Fibroblast of pulmonary artery (primary cell): ENCODE measurements around the gene GPR153.
A peak's percentile ranks its signal among the peaks of the same experiment; 100 is the strongest.

ENCODE experiments used
- DNase-seq: peaks from one replicate; pipeline ENCODE4 v3.0.0-alpha.2; 2010; ENCODE audit warnings: low read depth
- H3K4me3 ChIP-seq: replicated peaks from 2 replicates; pipeline ENCODE4 v1.5.1; 2011; ENCODE audit warnings: low read depth, mild to moderate bottlenecking, control low read depth, low read length, moderate library complexity
- TF ChIP-seq, protein P1 (sequence below): IDR thresholded peaks from 2 replicates; pipeline ENCODE4 v1.5.1; 2011; ENCODE audit warnings: mild to moderate bottlenecking, control low read depth, low read length, inconsistent platforms; ENCODE audit errors: missing control alignments

GPR153 gene

DNA sequence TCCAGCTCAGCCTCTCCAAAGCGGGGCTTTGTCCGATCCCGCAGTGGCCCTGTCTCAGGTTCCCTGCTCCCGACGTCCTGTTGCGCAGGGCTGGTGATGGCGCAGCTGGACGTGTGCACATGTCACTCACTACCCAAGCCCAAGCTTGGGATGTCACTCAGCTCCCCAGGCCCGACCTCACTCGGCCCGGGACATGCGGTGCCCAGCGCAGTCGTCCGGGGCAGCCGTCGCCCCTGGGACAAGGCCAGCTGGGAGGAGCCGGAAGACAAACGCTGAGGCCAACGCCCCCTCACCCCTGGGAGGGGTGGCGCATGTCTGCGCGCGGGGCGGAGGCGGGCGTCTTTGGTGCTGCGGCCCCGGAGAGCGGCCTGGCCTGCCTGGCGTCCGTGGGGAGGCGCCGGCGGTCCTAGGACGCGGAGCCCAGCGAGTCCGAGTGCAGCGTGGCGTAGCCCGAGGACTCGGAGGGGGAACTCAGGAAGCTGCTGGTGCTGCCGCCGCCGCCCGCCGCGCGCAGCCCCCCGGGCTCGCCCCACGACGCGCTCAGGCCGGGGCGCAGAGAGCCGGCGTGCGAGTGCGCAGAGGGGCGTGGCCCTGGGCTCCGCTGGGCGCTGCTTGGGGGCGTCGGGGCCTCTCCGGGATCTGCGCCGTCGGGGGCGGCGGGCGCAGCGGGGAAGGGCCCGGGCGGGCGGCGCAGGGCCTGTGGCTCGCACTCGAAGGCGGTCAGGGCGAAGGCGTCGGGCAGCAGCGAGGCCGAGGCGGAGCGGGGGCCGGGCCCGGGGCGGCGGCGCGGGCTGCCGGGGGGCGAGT is 11.8 kb downstream of the GPR153 start:
- H3K4me3 ChIP-seq: no peak overlapping the region
- TF ChIP-seq, protein P1, sequence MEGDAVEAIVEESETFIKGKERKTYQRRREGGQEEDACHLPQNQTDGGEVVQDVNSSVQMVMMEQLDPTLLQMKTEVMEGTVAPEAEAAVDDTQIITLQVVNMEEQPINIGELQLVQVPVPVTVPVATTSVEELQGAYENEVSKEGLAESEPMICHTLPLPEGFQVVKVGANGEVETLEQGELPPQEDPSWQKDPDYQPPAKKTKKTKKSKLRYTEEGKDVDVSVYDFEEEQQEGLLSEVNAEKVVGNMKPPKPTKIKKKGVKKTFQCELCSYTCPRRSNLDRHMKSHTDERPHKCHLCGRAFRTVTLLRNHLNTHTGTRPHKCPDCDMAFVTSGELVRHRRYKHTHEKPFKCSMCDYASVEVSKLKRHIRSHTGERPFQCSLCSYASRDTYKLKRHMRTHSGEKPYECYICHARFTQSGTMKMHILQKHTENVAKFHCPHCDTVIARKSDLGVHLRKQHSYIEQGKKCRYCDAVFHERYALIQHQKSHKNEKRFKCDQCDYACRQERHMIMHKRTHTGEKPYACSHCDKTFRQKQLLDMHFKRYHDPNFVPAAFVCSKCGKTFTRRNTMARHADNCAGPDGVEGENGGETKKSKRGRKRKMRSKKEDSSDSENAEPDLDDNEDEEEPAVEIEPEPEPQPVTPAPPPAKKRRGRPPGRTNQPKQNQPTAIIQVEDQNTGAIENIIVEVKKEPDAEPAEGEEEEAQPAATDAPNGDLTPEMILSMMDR: no peak
- no peak for DNase-seq

DNA sequence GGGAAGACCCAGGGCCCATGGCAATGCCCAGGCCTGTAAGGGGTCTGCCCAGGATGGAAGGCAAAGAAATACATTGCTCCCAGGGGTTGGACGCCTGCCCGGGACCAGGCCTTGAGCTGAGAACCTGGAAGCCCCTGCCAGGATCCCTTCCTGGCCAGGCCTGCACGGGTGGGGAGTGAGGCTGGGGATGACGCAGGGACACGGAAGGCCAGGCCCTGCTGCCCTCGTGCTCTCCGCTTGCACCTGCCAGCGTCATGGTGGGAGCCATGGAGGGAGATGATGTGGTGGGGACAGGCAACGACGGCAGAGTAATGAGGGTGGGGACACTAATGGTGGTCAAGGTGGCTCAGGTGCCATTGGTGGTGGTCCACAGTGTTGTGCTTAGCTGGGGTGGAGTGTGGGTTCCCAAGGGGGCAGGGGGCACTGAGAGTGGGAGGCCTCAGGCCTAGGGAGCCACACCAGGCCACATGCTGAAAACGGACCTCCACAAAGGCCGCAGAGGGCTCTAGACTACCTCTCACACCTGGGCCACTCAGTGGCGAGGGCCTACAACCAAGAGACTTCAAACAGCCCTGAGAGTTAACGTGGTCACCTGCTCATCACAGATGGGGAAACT is 12.6 kb downstream of the GPR153 start:
- DNase-seq: no peak
- TF ChIP-seq, protein P1: no peak
- no peak overlapping the region for H3K4me3 ChIP-seq

DNA sequence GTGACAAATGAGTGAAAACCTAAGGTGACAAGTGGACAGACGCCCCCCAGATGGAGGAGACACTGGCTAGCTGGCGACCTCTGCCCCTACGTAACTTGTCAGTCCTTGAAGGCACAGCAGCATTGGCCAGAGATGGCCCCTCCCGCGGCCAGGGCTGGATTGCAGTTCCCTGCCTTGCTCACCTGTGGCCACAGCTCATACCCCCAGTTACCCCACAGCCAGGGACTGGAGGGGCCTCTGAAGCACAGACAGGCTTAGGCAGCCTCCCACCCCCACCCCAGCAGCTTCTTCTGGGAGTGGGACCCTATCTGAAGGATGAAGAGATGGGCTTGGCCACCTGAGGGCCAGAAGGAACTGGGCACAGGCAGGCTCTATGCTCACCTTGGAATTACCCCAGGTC is 13.2 kb downstream of the GPR153 start:
- TF ChIP-seq, protein P1: no peak
- no peak overlapping the region for H3K4me3 ChIP-seq
- DNase-seq: no peak

DNA sequence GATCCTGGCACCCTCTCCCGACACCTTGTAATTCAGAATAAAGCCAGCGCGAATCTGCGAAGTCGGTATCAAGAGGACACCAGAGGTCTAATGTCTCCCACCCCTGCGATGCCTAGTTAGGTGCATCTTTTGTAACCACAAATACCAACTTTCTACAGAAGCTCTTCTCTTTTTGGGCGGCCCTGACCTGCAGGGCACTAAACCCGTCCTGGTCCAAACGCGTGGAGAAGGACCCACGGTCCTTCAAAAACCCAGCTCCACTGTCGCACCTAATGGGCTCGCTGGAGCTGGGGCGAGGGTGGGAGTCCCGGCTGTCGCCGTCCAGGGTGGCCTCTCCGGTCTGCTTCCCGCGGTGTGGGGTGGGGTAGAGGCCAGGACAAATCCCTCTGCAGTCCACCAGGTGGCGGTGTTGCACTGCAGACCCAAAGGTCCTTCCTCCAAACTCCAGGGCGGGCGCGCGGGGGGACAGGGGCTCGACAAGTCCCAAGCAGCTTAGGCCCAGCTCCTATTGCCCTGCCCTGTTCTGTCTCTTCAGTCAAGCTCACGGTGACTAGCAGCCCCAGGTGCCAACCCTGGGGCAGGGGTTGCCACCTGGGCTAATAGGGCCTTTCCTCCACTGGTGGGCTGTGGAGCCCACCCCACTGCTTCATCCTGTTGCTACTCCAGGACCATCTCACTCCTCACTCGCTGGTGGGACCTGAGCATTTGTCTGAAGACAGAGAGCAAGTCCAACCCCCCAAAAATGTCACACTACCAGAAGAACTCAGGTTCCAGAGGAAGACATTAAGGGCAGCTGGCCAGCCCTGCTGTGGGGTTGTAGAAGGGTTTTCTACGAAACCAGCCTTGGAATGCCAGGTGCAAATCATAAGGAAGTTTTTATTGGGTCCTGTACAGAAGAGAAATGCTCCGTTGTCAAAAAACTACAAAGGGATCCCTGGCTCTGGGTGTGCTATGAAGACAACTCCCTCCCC is 14.1 kb downstream of the GPR153 start:
- TF ChIP-seq, protein P1: peak; percentile 77
- no peak overlapping the region for H3K4me3 ChIP-seq
- DNase-seq: peak; percentile 79

DNA sequence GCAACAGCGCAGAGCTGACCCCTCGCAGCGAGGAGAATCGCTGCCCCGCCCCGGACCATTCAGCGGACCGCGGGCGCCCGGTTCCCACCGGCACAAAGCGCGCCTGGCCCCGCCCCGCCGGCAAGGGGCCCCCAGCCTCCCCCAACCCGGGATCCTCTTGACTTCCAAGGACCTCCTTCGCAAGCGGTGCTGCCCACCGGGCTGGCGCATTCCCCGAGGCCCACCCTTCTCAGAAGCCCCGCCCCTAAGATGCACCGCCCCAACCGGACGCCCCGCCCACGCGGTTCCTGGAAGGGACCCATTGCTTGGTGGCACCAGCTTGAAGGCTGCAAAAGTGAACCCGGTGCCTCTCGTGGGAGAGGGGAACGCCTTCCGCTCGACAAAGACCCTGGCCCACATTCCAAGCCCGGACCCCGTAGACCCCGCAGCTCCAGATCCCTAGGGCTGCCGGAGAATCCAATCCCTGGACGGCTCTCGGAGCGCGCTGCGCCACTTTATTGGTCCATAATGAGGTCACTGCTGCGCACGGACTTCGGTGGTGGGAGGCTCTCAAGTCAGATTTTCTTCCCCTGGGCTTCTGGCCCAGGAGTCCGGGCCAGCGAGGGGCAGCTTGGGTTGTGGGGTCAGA is 14.9 kb downstream of the GPR153 start:
- DNase-seq: no peak
- TF ChIP-seq, protein P1: no peak
- H3K4me3 ChIP-seq: no peak overlapping the region

DNA sequence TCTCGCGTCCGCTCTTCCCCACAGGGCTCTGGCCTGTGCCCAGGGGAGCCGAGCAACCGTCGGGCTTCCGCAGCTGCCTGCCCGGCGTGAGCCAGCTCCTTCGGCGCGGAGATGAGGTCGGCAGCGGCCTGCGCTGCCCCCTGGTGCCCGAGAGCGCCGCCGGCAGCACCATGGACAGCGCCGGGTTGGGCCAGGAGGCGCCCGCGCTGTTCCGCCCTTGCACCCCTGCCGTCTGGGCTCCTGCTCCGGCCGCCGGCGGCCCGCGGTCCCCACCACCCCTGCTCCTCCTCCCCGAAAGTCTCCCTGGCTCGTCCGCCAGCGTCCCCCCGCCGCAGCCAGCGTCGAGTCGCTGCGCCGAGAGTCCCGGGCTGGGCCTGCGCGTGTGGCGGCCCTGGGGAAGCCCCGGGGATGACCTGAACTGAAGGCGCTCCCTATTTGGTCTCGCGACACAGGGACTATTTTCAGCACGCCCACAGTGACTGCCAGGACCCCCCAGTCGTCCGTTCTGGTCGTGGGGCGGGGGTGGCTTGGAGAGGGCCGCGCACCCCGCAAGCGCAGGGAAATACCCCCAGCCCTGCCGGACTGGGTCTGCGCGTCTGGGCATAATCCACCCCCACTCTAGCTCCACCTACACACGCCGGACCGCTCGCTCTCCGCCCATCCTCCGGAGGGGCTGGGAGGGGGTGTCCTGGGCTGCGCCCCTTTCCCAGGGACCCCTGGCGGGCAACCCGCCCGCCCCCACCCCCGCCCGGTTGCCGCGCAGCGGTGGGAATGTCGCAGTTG is 15.6 kb downstream of the GPR153 start:
- TF ChIP-seq, protein P1: peak; percentile 59
- peak; percentile 81 for DNase-seq
- H3K4me3 ChIP-seq: no peak overlapping the region
